Colonic mucosa (tissue), 4 donors: ENCODE data around the gene DMAC2. TPM values are rescaled to one million over a fixed set of nuclear protein-coding genes. Genes with fewer than 3 reads are reported as not detected.
"Not testable (repeated sequence)": the region's sequence is repeated elsewhere in the genome, so short reads cannot be mapped to it uniquely, and the experiment has no call there.

ENCODE experiments used
- DNase-seq: peaks from one replicate; pipeline ENCODE4 v3.0.0-alpha.2; 2020
- H3K27ac ChIP-seq: fragments of 200-600 bp; one replicate; pipeline ENCODE4 v1.8.0; 2021
- H3K27me3 ChIP-seq: fragments of 200-600 bp; one replicate; pipeline ENCODE4 v1.8.0; 2021
- H3K36me3 ChIP-seq: fragments of 200-600 bp; one replicate; pipeline ENCODE4 v1.8.0; 2021
- H3K4me1 ChIP-seq: fragments of 200-600 bp; one replicate; pipeline ENCODE4 v1.8.0; 2021; ENCODE audit warnings: mild to moderate bottlenecking
- H3K4me3 ChIP-seq: fragments of 200-600 bp; one replicate; pipeline ENCODE4 v1.8.0; 2021
- H3K9ac ChIP-seq, 2 donors: one replicate each; pipeline ENCODE4 v1.7.0; 2013; ENCODE audit warnings: control low read depth in 2 of 2, low read depth in 2 of 2, low read length in 2 of 2
- H3K9me3 ChIP-seq: fragments of 200-600 bp; one replicate; pipeline ENCODE4 v1.8.0; 2021
- intact Hi-C: fragments of 100-400 bp; cut with DNase I; formaldehyde crosslinking; loops from one replicate; pipeline ENCODE4 v1.14.1; 2022
- total RNA-seq, 2 donors: library from RNA; stranded (reverse); fragmentation: NEBNext Ultra II Directional in 1 of 2; extraction: Animal tissue kit (Norgen Biotek cat#: 25700) in 1 of 2; gene quantifications; one replicate each; pipeline ENCODE4 v1.2.1, GENCODE V29; 2021
- TF ChIP-seq, protein P1 (sequence below): fragments of 200-600 bp; IDR thresholded peaks from one replicate; pipeline ENCODE4 v1.8.0; 2022; ENCODE audit warnings: antibody characterized with exemption, mild to moderate bottlenecking
- donor health status: healthy.
- donor health status: DM: no; HTN: no; CAD: no.
- donor health status: DM: no; HTN: no; CAD: no.

Gene DMAC2
- total RNA-seq, 2 donors from 2014 or later, result 48.0 to 61.8 TPM

DNA sequence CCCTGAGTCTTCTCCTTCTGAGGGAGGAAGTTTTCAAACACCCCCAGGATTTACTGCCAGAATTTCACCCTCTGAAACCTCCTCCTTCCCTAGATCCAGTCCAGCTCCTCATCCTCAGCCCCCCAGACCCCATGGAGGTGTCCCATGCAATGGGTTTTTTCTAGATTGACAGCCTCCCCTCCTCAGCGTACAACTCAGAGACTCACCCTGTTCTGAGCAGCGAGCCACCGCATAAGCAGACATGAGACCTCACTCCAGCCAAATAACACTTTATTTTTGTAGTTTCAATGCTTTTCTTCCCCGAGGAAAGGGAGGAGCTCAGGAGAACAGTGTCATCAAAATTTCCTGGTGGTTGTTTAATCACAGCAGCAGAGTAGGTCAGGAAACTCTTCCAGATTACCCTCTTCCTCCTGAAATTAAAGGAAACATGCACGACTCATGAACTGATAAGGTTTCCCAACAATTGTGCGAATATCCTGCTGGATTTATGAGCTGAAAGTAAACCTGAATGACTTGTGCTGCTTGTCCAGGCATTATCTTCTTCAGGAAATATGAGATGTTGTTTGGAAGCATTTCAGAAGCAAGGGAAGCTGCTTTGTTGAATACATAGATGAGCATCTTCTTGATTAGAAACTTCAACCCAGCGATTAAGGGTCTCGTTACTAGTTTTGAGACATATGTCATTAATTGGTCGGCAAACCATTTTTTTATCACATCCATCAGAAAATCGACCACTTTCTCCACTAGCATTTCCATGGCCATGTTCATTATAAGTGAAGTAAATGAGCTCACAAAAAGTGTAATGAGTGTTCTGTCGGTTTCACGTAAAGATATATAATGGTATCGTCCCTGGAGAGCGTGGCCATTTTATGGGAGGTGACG is 39.4 kb upstream of the DMAC2 start:
- intact Hi-C loops, result no loop called here
- no peaks in the 10 kb centered on the region for H3K36me3 ChIP-seq
- TF ChIP-seq, protein P1, sequence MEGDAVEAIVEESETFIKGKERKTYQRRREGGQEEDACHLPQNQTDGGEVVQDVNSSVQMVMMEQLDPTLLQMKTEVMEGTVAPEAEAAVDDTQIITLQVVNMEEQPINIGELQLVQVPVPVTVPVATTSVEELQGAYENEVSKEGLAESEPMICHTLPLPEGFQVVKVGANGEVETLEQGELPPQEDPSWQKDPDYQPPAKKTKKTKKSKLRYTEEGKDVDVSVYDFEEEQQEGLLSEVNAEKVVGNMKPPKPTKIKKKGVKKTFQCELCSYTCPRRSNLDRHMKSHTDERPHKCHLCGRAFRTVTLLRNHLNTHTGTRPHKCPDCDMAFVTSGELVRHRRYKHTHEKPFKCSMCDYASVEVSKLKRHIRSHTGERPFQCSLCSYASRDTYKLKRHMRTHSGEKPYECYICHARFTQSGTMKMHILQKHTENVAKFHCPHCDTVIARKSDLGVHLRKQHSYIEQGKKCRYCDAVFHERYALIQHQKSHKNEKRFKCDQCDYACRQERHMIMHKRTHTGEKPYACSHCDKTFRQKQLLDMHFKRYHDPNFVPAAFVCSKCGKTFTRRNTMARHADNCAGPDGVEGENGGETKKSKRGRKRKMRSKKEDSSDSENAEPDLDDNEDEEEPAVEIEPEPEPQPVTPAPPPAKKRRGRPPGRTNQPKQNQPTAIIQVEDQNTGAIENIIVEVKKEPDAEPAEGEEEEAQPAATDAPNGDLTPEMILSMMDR, result no peak
- H3K4me1 ChIP-seq, result no peaks in the 10 kb centered on the region
- no peak overlapping the region for H3K4me3 ChIP-seq
- no peak overlapping the region for H3K9ac ChIP-seq
- no peak for DNase-seq
- no peak overlapping the region for H3K27ac ChIP-seq
- H3K27me3 ChIP-seq, result no peaks in the 10 kb centered on the region
- no peaks in the 10 kb centered on the region for H3K9me3 ChIP-seq

DNA sequence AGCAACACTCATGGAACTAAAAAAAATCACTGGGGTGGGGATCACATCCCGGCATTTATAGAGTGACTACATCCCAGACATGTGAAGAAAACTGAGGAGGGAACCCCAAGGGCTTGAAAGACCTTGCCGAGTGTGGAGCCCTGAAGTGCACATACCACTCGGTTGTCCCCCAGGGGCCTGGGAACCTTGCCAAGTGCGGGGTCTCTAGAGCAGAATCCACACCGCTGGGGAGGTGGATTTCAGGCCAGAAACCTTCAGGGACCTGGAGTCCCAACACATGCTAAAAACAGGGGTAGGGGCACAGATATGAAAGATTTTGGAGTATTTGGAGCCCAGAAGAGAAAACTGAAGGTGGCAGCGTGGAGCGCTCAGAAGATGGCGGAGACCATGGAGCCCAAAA is 38.5 kb upstream of the DMAC2 start:
- intact Hi-C loops, result no loop called here
- no peak overlapping the region for H3K9ac ChIP-seq
- TF ChIP-seq, protein P1, result no peak
- H3K4me3 ChIP-seq, result no peak overlapping the region
- DNase-seq, result no peak
- no peak overlapping the region for H3K27ac ChIP-seq
- H3K27me3 ChIP-seq, result no peaks in the 10 kb centered on the region
- no peaks in the 10 kb centered on the region for H3K36me3 ChIP-seq
- H3K4me1 ChIP-seq, result no peaks in the 10 kb centered on the region
- H3K9me3 ChIP-seq, result no peaks in the 10 kb centered on the region

DNA sequence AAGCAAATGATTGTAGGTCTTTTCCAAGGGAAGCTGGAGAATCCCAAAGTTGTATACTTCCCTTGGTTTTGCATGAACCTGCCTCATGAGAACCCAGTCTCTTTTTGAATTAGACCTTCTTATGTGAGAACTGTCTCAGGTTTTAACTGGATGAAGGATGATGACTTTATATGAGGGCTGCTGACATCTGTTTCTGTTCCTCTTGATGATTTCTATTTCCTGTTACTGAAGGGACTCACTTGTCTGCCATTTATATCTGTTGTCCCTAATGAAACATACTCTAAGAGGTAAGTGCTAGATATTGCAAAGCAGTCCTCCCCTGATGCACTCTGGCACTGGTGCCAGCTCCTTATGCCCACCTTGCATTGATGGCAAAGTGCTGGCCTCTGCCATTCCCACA is 36.9 kb upstream of the DMAC2 start:
- TF ChIP-seq, protein P1, result no peak
- Histone ChIP-seq H3K27me3 (no peaks in the 10 kb centered on the region), H3K27ac (no peak overlapping the region), H3K36me3 (no peaks in the 10 kb centered on the region), H3K9me3 (no peaks in the 10 kb centered on the region), H3K4me1 (no peaks in the 10 kb centered on the region), H3K4me3 (no peak overlapping the region), H3K9ac (no peak overlapping the region)
- intact Hi-C loops, result no loop called here
- DNase-seq, result no peak

DNA sequence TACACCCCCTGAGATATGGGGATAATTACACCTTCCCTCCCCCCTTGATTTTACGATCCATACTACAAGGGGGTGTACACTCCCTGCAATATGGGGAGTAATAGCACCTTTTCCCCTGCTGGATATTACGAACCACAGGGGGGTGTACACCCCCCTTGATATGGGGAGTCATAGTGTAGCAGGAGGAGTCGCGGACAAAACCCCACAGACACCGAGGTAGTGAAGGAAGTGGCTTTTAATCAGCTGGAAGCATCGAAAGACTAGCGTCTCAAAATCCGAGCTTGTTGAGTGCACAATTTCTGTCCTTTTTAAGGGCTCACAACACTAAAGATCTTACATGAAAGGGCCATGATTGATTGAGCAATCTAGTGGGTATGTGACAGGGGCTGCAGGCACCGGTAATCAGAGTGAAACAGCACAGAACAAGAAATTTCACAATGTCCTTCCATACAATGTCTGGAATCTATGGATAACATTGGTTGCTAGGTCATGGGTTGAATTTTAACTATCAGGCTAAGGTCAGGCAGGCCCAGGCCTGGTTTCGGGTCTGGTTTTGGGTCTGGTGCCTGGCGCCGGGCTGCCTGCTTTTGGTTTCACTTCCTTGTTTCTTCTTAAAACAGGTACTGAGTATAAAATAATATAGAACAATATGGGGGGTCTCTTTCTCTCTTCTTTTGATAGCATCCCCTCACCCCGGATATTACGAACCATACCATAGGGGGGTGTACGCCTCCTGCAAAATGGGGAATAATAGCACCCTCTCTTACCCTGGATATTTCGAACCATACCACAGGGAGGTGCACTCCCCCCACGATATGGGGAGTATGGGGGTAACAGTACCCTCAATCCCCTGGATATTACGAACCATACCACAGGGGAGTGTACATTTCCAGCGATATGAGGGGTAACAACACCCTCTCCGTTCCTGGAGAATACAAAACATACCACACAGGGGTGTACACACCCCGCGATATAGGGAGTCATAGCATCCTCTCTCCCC is 23.8 kb upstream of the DMAC2 start:
- H3K27me3 ChIP-seq, H3K36me3 ChIP-seq, H3K4me3 ChIP-seq, H3K9me3 ChIP-seq, DNase-seq, H3K9ac ChIP-seq, intact Hi-C loops, H3K27ac ChIP-seq, H3K4me1 ChIP-seq: not testable (repeated sequence)

DNA sequence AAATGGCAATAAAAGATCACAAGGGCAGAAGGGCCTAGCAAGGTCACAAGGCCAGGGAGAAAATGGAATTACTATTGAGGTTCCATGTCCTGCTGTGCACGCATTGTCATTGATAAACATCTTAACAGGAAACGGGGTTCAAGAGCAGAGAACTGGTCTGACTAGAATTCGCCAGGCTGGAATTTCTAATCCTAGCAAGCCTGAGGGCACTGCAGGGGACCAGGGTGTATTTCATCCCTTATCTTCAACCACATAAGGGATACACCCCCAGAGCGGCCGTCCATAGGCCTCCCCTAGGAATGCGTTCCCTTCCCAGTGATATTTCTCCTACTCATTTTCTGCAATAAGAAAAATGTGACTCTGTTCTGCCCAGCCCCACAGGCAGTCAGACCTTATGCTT is 22.8 kb upstream of the DMAC2 start:
- H3K4me3 ChIP-seq, result no peak overlapping the region
- TF ChIP-seq, protein P1, result no peak
- DNase-seq, result no peak
- H3K36me3 ChIP-seq, result no peaks in the 10 kb centered on the region
- H3K9me3 ChIP-seq, result no peaks in the 10 kb centered on the region
- H3K9ac ChIP-seq, result no peak overlapping the region
- no peaks in the 10 kb centered on the region for H3K4me1 ChIP-seq
- H3K27me3 ChIP-seq, result peaks cover 6% of the 10 kb centered on the region
- no peak overlapping the region for H3K27ac ChIP-seq
- intact Hi-C loops, result no loop called here
